Measurements from ENCODE around the gene DCTN3. TPM values are rescaled to one million over a fixed set of nuclear protein-coding genes. Genes with fewer than 3 reads are reported as not detected.

Gene DCTN3
- total RNA-seq, 2 experiments from 2014 or later = 150 to 153 TPM

GRCh38 chr9:34570809-34571480 is 49.4 kb downstream of the DCTN3 start:
- peaks cover 16% of the 10 kb centered on the region for H3K27me3 Mint-ChIP-seq
- CTCF ChIA-PET = interaction anchor here (1.0 to 1.1 kb wide), 2 partner anchors 21 to 22 kb away, joined by 3 to 4 read pairs; no protein-coding TSS in a partner anchor

DNA sequence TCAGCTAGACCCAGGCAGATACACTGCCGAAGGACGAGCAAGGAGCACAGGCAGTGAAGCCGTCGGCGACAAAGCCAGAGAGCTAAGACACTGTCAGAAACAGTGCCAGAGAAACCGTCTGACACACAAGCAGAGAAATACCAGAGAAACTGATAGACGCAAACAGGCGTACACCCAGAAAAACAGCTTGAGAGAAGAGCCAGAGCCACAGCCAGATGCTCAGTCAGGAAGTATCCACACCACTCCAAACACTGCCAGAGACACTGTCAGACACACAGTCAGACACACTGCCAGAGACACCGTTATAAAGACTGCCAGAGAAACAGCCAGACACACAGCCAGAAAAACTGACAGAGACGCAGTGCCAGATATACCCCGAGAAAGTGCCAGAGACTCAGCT is 49.9 kb downstream of the DCTN3 start:
- peaks cover 11% of the 10 kb centered on the region for H3K27me3 Mint-ChIP-seq
- H3K36me3 Mint-ChIP-seq (ENCODE audit: low read depth) = no peaks in the 10 kb centered on the region
- H3K9me3 Mint-ChIP-seq = no peaks in the 10 kb centered on the region
- DNase-seq = no peak
- ChIA-PET POLR2A (no interaction called here), CTCF (interaction anchor here (1.0 to 1.1 kb wide), 2 partner anchors 21 kb away, joined by 3 to 4 read pairs; no protein-coding TSS in a partner anchor)
- no peak overlapping the region for H3K4me3 Mint-ChIP-seq
- H3K4me1 Mint-ChIP-seq = no peaks in the 10 kb centered on the region
- no peak overlapping the region for H3K27ac Mint-ChIP-seq

More at GRCh38 chr9:34570809-34571480, 49.4 kb downstream of the DCTN3 start:
- POLR2A ChIA-PET = no interaction called here
- Mint-ChIP-seq H3K36me3 (ENCODE audit: low read depth) (no peaks in the 10 kb centered on the region), H3K9me3 (no peaks in the 10 kb centered on the region), H3K4me3 (no peak overlapping the region), H3K4me1 (no peaks in the 10 kb centered on the region), H3K27ac (no peak overlapping the region)
- DNase-seq = no peak

- ChIA-PET POLR2A (no interaction called here), CTCF (interaction anchor here (0.7 to 0.9 kb wide), 2 partner anchors 24 to 863 kb away, joined by 3 read pairs; no protein-coding TSS in a partner anchor)
- Mint-ChIP-seq H3K4me1 (no peaks in the 10 kb centered on the region), H3K27me3 (peaks cover 9% of the 10 kb centered on the region), H3K9me3 (no peaks in the 10 kb centered on the region), H3K27ac (no peak overlapping the region), H3K4me3 (no peak overlapping the region), H3K36me3 (ENCODE audit: low read depth) (no peaks in the 10 kb centered on the region)
- DNase-seq = no peak
Measured at GRCh38 chr9:34568774-34569173, 51.5 kb downstream of the DCTN3 start.

GRCh38 chr9:34568133-34568532 is 52.2 kb downstream of the DCTN3 start:
- no peak overlapping the region for H3K27ac Mint-ChIP-seq
- no peaks in the 10 kb centered on the region for H3K4me1 Mint-ChIP-seq
- no peak overlapping the region for H3K4me3 Mint-ChIP-seq
- peaks cover 9% of the 10 kb centered on the region for H3K27me3 Mint-ChIP-seq
- no peak for DNase-seq
- H3K9me3 Mint-ChIP-seq = no peaks in the 10 kb centered on the region
- CTCF ChIA-PET = interaction anchor here (0.7 to 0.9 kb wide), 2 partner anchors 24 to 864 kb away, joined by 3 read pairs; no protein-coding TSS in a partner anchor
- no peaks in the 10 kb centered on the region for H3K36me3 Mint-ChIP-seq (ENCODE audit: low read depth)
- POLR2A ChIA-PET = no interaction called here

DNA sequence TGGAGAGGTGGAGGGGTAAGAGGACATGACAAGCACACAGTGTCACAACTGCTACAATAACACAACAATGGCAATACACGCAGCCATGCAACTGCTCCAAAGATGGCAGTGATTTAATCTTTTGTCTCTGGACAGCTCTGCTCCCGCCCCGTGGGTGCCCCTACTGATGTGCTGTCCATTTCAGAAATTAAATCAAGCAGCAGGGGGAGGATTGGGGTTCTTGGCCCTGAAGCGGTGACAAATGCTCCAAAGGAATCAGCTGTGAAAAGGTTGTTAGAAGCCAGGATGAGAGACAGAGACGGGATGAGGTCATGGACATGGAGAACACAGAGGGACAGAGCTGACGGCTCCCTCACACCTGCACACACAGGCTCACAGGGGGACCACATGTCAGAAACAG is 53.3 kb downstream of the DCTN3 start:
- POLR2A ChIA-PET = no interaction called here
- CTCF ChIA-PET = interaction anchor here (1.4 kb wide), 1 partner anchor 15 kb away, joined by 3 read pairs; no protein-coding TSS in a partner anchor
- Mint-ChIP-seq H3K4me3 (no peak overlapping the region), H3K4me1 (no peaks in the 10 kb centered on the region), H3K9me3 (no peaks in the 10 kb centered on the region), H3K27me3 (peaks cover 9% of the 10 kb centered on the region), H3K27ac (no peak overlapping the region), H3K36me3 (ENCODE audit: low read depth) (no peaks in the 10 kb centered on the region)
- DNase-seq = no peak

DNA sequence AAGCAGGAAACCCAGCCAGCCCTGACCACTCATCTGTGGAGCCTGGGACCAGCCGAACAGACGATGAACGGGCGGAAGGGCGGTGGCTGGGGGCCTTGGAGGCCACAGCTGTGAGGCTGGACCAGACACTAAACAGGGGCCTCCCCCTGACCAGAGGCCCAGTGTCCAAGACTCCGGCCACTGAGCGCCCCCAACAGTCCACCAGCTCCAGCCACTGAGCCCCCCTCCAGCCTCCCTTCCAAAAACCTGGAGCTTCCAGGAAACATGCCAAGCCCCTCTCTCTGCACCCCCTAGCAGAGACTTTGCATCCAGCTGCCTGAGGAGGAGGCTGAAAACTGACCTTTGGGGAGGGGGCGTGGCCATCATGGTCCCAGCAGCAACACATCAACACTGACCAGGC is 54.0 kb downstream of the DCTN3 start:
- Mint-ChIP-seq H3K27me3 (peaks cover 9% of the 10 kb centered on the region), H3K4me3 (no peak overlapping the region), H3K27ac (no peak overlapping the region), H3K4me1 (no peaks in the 10 kb centered on the region), H3K9me3 (no peaks in the 10 kb centered on the region), H3K36me3 (ENCODE audit: low read depth) (no peaks in the 10 kb centered on the region)
- ChIA-PET POLR2A (no interaction called here), CTCF (interaction anchor here (1.4 kb wide), 1 partner anchor 14 kb away, joined by 3 read pairs; no protein-coding TSS in a partner anchor)
- no peak for DNase-seq

DNA sequence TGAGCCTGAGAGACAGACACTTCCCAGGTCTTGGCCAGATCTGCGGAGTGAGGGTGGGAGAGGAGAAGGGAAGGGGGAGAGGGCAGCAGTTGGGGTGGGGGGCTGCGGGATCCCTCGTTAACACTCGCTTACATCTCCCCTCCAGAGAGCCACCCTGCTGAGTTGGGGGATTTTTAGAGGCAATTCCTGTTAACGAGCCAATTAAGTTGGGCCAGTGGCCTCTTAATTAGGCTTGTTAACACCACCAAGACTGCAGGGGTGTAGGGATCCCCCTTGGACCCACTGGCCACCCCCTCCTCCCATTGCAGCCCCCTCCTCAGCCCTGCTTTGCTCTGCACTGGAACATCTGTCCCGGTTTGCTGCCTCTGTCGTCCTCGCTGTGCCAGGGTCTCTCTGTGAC is 54.4 kb downstream of the DCTN3 start:
- H3K27me3 Mint-ChIP-seq = peaks cover 9% of the 10 kb centered on the region
- no peaks in the 10 kb centered on the region for H3K36me3 Mint-ChIP-seq (ENCODE audit: low read depth)
- no peaks in the 10 kb centered on the region for H3K9me3 Mint-ChIP-seq
- ChIA-PET POLR2A (no interaction called here), CTCF (interaction anchor here (1.4 kb wide), 1 partner anchor 14 kb away, joined by 3 read pairs; no protein-coding TSS in a partner anchor)
- H3K4me3 Mint-ChIP-seq = no peak overlapping the region
- H3K27ac Mint-ChIP-seq = no peak overlapping the region
- no peaks in the 10 kb centered on the region for H3K4me1 Mint-ChIP-seq
- no peak for DNase-seq

- no peaks in the 10 kb centered on the region for H3K9me3 Mint-ChIP-seq
- no peaks in the 10 kb centered on the region for H3K36me3 Mint-ChIP-seq (ENCODE audit: low read depth)
- peaks cover 12% of the 10 kb centered on the region for H3K27me3 Mint-ChIP-seq
- DNase-seq = no peak
- ChIA-PET POLR2A (no interaction called here), CTCF (no interaction called here)
- H3K4me3 Mint-ChIP-seq = no peak overlapping the region
- H3K4me1 Mint-ChIP-seq = no peaks in the 10 kb centered on the region
- H3K27ac Mint-ChIP-seq = no peak overlapping the region
Measured at GRCh38 chr9:34564617-34565016, 55.7 kb downstream of the DCTN3 start.

Other genes with a start within 250 kb of the DCTN3 start
- gene MYORG, start 243.6 kb downstream of the DCTN3 start, total RNA-seq = 1 to 10 TPM; 2.7 to 2.8 TPM
- 10 to 100 TPM; 11.6 to 12.7 TPM for gene FAM219A, start 161.9 kb downstream of the DCTN3 start, total RNA-seq
- not detected for gene DNAI1, start 161.7 kb downstream of the DCTN3 start, total RNA-seq
- not detected for gene ENHO, start 97.5 kb downstream of the DCTN3 start, total RNA-seq
- gene CNTFR, start 30.8 kb downstream of the DCTN3 start, total RNA-seq = not detected
- 10 to 100 TPM; 22.7 to 26.8 TPM for gene RPP25L, start 8.4 kb downstream of the DCTN3 start, total RNA-seq
- gene ARID3C, start 8.6 kb upstream of the DCTN3 start, total RNA-seq = under 1 TPM; 0.46 to 0.69 TPM
- gene SIGMAR1, start 17.3 kb upstream of the DCTN3 start, total RNA-seq = 10 to 100 TPM; 57.7 to 62.2 TPM
- 100 to 1,000 TPM; 114 to 125 TPM for gene GALT, start 26.2 kb upstream of the DCTN3 start, total RNA-seq
- gene IL11RA, start 31.7 kb upstream of the DCTN3 start, total RNA-seq = 10 to 100 TPM; 66.3 to 68.5 TPM
- gene CCL27, start 42.2 kb upstream of the DCTN3 start, total RNA-seq = not detected
- not detected for gene CCL19, start 70.8 kb upstream of the DCTN3 start, total RNA-seq
- not detected for gene CCL21, start 89.6 kb upstream of the DCTN3 start, total RNA-seq